Caco-2 (cell line): ENCODE data around the gene GLT1D1. TPM values are rescaled to one million over a fixed set of nuclear protein-coding genes. Genes with fewer than 3 reads are reported as not detected.

Experiments
- BruUV-seq: library from RNA; stranded (reverse); fragments of 400-500 nt; replicated peaks from 2 replicates; lab custom pipeline; 2021; lab: Mats Ljungman, UMichigan
- CTCF ChIA-PET: fragments of 300-600 bp; sonication (Branson Sonifier 250); formaldehyde crosslinking; loops from one replicate; lab custom pipeline; 2022; ENCODE audit warnings: antibody characterized with exemption; lab: Charles Lee
- POLR2A ChIA-PET: fragments of 300-600 bp; sonication (Branson Sonifier 250); formaldehyde crosslinking; loops from one replicate; lab custom pipeline; 2022; ENCODE audit warnings: antibody characterized with exemption; lab: Charles Lee
- DNase-seq, 2 experiments: peaks; one replicate each; pipeline versions ENCODE4 v3.0.0 to v3.0.0-alpha.2; 2020 to 2022
- H3K27me3 ChIP-seq: replicated peaks from 2 replicates; pipeline ENCODE4 v1.6.0; 2011; ENCODE audit warnings: low read length; ENCODE audit not compliant: control insufficient read depth, insufficient read depth
- H3K36me3 ChIP-seq: 2 replicates; pipeline ENCODE4 v1.5.1; 2011; ENCODE audit warnings: low read length; ENCODE audit not compliant: control insufficient read depth, insufficient read depth
- H3K4me1 ChIP-seq: fragments of 250-450 bp; sonication (Bioruptor Pico); 2 replicates; pipeline ENCODE4 v1.5.1; 2020; ENCODE audit warnings: mild to moderate bottlenecking
- H3K4me3 ChIP-seq: 2 replicates; pipeline ENCODE4 v1.5.1; 2011; ENCODE audit warnings: low read depth, mild to moderate bottlenecking, control low read depth, low read length
- H3K9me3 ChIP-seq: fragments of 250-450 bp; sonication (Bioruptor Pico); 2 replicates; pipeline ENCODE4 v1.5.1; 2020; ENCODE audit warnings: mild to moderate bottlenecking, moderate library complexity
- H3K27ac Mint-ChIP-seq: one replicate; pipeline ENCODE4 v1.8.0; 2022; ENCODE audit warnings: mixed read lengths; ENCODE audit not compliant: unreplicated experiment
- H3K27me3 Mint-ChIP-seq: one replicate; pipeline ENCODE4 v1.8.0; 2022; ENCODE audit warnings: mixed read lengths; ENCODE audit not compliant: insufficient read depth, unreplicated experiment
- H3K36me3 Mint-ChIP-seq: one replicate; pipeline ENCODE4 v1.8.0; 2022; ENCODE audit warnings: mild to moderate bottlenecking, mixed read lengths; ENCODE audit not compliant: insufficient read depth, unreplicated experiment
- H3K4me1 Mint-ChIP-seq: one replicate; pipeline ENCODE4 v1.8.0; 2022; ENCODE audit warnings: low read depth, mixed read lengths; ENCODE audit not compliant: unreplicated experiment
- H3K4me3 Mint-ChIP-seq: one replicate; pipeline ENCODE4 v1.8.0; 2022; ENCODE audit warnings: mild to moderate bottlenecking, moderate library complexity, mixed read lengths; ENCODE audit not compliant: unreplicated experiment
- H3K9me3 Mint-ChIP-seq: one replicate; pipeline ENCODE4 v1.8.0; 2022; ENCODE audit warnings: mixed read lengths; ENCODE audit not compliant: unreplicated experiment
- intact Hi-C: fragments of 100-400 bp; cut with micrococcal nuclease; formaldehyde crosslinking; loops from one replicate; pipeline ENCODE4 v1.10.0; 2022; ENCODE audit not compliant: unreplicated experiment
- total RNA-seq: library from RNA; stranded (reverse); gene quantifications from 2 replicates; pipeline ENCODE4 v1.2.3, GENCODE V29; 2022
- TF ChIP-seq, protein P1 (sequence below), 2 experiments: fragments of 200-600 bp in 1 of 2; IDR thresholded peaks; 1 replicate in 1 of 2; 2 replicates in 1 of 2; pipeline versions ENCODE4 v1.5.1 to v1.8.0; 2011 to 2022; ENCODE audit warnings: antibody characterized with exemption in 1 of 2, control low read depth in 1 of 2, inconsistent platforms in 1 of 2, low read depth in 1 of 2, low read length in 1 of 2, mild to moderate bottlenecking in 1 of 2, moderate library complexity in 1 of 2; ENCODE audit not compliant: insufficient read depth in 1 of 2, severe bottlenecking in 1 of 2, unreplicated experiment in 1 of 2

GLT1D1 gene
- total RNA-seq, 1 experiment from 2014 or later = not detected

DNA sequence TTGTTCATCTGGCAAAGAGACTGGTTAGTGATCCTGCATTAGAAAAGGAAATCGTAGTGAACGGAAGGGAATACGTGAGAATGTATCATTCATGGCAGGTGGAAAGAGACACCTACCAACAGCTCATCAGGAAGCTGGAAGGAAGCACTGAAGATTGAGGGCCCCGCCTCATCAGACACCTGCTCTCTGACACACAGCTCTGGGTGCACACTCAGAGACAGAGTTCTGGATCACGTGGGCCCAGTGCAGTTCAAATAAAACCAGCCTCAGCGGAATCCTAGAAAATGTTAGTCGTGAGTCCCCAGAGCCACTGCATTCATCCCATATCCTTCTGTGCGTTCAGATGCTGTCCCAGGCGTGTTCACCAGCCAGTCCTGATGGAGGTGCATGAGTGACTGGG, 129.7 kb downstream of the GLT1D1 start:
- no peak overlapping the region for H3K4me3 ChIP-seq
- intact Hi-C loops = no loop called here
- no peaks in the 10 kb centered on the region for H3K36me3 ChIP-seq
- H3K4me1 Mint-ChIP-seq = no peaks in the 10 kb centered on the region
- no peak for DNase-seq
- no peaks in the 10 kb centered on the region for H3K36me3 Mint-ChIP-seq
- TF ChIP-seq, protein P1, sequence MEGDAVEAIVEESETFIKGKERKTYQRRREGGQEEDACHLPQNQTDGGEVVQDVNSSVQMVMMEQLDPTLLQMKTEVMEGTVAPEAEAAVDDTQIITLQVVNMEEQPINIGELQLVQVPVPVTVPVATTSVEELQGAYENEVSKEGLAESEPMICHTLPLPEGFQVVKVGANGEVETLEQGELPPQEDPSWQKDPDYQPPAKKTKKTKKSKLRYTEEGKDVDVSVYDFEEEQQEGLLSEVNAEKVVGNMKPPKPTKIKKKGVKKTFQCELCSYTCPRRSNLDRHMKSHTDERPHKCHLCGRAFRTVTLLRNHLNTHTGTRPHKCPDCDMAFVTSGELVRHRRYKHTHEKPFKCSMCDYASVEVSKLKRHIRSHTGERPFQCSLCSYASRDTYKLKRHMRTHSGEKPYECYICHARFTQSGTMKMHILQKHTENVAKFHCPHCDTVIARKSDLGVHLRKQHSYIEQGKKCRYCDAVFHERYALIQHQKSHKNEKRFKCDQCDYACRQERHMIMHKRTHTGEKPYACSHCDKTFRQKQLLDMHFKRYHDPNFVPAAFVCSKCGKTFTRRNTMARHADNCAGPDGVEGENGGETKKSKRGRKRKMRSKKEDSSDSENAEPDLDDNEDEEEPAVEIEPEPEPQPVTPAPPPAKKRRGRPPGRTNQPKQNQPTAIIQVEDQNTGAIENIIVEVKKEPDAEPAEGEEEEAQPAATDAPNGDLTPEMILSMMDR (IDR thresholded peaks at IDR 0.05; ENCODE audit: insufficient read depth in 1 of 2, low read depth in 1 of 2, low read length in 1 of 2, severe bottlenecking in 1 of 2, unreplicated experiment in 1 of 2) = no peak
- H3K9me3 Mint-ChIP-seq = no peaks in the 10 kb centered on the region
- BruUV-seq = no TSS peak
- no peaks in the 10 kb centered on the region for H3K27me3 ChIP-seq
- no peaks in the 10 kb centered on the region for H3K4me1 ChIP-seq
- CTCF ChIA-PET = no interaction called here
- H3K27me3 Mint-ChIP-seq = peaks cover 12% of the 10 kb centered on the region
- no peaks in the 10 kb centered on the region for H3K9me3 ChIP-seq
- POLR2A ChIA-PET = interaction anchor here (0.7 kb wide), 1 partner anchor 13 kb away, joined by 3 read pairs; no protein-coding TSS in a partner anchor
- H3K27ac Mint-ChIP-seq = no peak overlapping the region
- H3K4me3 Mint-ChIP-seq = no peak overlapping the region

DNA sequence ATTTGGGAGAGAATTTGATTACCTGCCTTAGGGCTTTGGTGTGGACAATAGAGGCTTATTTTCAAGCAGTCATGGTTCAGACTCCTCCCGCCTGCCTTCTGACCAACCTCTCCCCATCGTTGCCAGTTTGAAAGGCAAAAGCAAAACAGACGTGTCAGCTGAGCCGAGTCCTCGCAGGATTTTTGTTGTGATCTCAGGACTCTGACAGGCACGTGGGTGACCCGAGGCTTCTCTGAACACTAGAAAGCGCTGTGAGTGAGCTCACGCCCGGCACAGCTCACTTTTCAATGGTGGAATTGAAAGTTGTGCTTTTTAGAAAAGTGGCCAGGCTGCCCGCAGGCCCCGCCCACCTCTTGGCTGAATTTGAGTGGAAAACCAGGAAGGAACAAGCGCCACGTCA, 130.1 kb downstream of the GLT1D1 start:
- H3K36me3 ChIP-seq = no peaks in the 10 kb centered on the region
- Mint-ChIP-seq H3K9me3 (no peaks in the 10 kb centered on the region), H3K27me3 (peaks cover 10% of the 10 kb centered on the region), H3K36me3 (no peaks in the 10 kb centered on the region), H3K27ac (no peak overlapping the region), H3K4me1 (no peaks in the 10 kb centered on the region), H3K4me3 (no peak overlapping the region)
- H3K4me1 ChIP-seq = no peaks in the 10 kb centered on the region
- intact Hi-C loops = no loop called here
- H3K27me3 ChIP-seq = no peaks in the 10 kb centered on the region
- TF ChIP-seq, protein P1 (IDR thresholded peaks at IDR 0.05; ENCODE audit: insufficient read depth in 1 of 2, low read depth in 1 of 2, low read length in 1 of 2, severe bottlenecking in 1 of 2, unreplicated experiment in 1 of 2) = no peak
- DNase-seq = no peak
- H3K4me3 ChIP-seq = no peak overlapping the region
- ChIA-PET POLR2A (interaction anchor here (0.7 kb wide), 1 partner anchor 14 kb away, joined by 3 read pairs; no protein-coding TSS in a partner anchor), CTCF (no interaction called here)
- no peaks in the 10 kb centered on the region for H3K9me3 ChIP-seq
- no TSS peak for BruUV-seq

DNA sequence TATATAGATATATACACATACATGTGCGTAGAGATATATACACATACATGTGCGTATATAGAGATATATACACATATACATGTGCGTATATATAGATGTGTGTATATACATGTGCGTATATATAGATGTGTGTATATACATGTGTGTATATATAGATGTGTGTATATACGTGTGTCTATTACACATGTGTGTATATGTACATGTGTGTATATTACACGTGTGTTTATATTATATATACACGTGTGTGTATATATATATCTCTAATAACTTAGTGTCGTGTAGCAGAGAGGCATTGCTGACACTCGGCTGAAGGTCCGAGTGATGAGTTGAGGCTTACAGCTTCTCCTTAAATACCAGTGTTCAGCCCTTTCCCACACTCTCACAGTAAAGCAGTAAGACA, 133.7 kb downstream of the GLT1D1 start:
- no peak overlapping the region for H3K4me3 Mint-ChIP-seq
- CTCF ChIA-PET = no interaction called here
- H3K27me3 Mint-ChIP-seq = peaks cover 11% of the 10 kb centered on the region
- no peak for DNase-seq
- no peak overlapping the region for H3K4me3 ChIP-seq
- H3K9me3 Mint-ChIP-seq = no peaks in the 10 kb centered on the region
- no peak overlapping the region for H3K27ac Mint-ChIP-seq
- H3K4me1 ChIP-seq = no peaks in the 10 kb centered on the region
- no peaks in the 10 kb centered on the region for H3K27me3 ChIP-seq
- no peaks in the 10 kb centered on the region for H3K9me3 ChIP-seq
- POLR2A ChIA-PET = no interaction called here
- intact Hi-C loops = no loop called here
- no peaks in the 10 kb centered on the region for H3K4me1 Mint-ChIP-seq
- H3K36me3 ChIP-seq = no peaks in the 10 kb centered on the region
- BruUV-seq = no TSS peak
- H3K36me3 Mint-ChIP-seq = no peaks in the 10 kb centered on the region
- TF ChIP-seq, protein P1 (IDR thresholded peaks at IDR 0.05; ENCODE audit: insufficient read depth in 1 of 2, low read depth in 1 of 2, low read length in 1 of 2, severe bottlenecking in 1 of 2, unreplicated experiment in 1 of 2) = no peak
